Left ventricle myocardium superior (tissue), 1 donor: ENCODE measurements around the gene TRIM33. TPM values are rescaled to one million over a fixed set of nuclear protein-coding genes. Genes with fewer than 3 reads are reported as not detected.
"Not testable (repeated sequence)": the region's sequence is repeated elsewhere in the genome, so short reads cannot be mapped to it uniquely, and the experiment has no call there.

ENCODE experiments used
- ATAC-seq: fragments of 200-7000 bp; cut with Tn5 transposase; one replicate; pipeline ENCODE4 v1.9.1; 2020; ENCODE audit warnings: mild to moderate bottlenecking, moderate library complexity
- DNase-seq: peaks from one replicate; pipeline ENCODE4 v3.0.0-alpha.2; 2020
- intact Hi-C: fragments of 100-400 bp; cut with micrococcal nuclease; formaldehyde crosslinking; loops from one replicate; pipeline ENCODE4 v1.11.0; 2022
- total RNA-seq: library from RNA; stranded (reverse); fragmentation: NEBNext Ultra II Directional; extraction: Animal tissue kit (Norgen Biotek cat#: 25700); gene quantifications from one replicate; pipeline ENCODE4 v1.2.1, GENCODE V29; 2021
- donor health status: DM: no; HTN: yes; CAD: no; lungs with severe emphysema.

TRIM33 gene
- total RNA-seq, 1 donor from 2014 or later: 17.9 TPM

DNA sequence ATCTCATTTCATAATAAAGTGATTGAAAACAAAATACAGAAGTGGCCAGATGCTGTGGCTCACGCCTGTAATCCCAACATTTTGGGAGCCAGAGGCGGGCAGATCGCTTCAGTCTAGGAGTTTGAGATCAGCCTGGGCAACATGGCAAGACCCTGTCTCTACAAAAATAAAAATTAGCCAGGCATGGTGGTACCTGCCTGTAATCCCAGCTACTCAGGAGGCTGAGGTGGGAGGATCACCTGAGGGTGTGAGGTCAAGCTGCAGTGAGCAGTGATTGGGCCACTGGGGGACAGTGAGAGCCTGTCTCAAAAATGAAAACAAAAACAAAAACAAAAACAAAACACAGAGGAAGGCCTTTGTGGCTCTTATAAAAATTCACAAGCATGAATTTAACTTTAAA, 38.6 kb downstream of the TRIM33 start:
- intact Hi-C loops: no loop called here
- DNase-seq: no peak
- ATAC-seq: no peak

DNA sequence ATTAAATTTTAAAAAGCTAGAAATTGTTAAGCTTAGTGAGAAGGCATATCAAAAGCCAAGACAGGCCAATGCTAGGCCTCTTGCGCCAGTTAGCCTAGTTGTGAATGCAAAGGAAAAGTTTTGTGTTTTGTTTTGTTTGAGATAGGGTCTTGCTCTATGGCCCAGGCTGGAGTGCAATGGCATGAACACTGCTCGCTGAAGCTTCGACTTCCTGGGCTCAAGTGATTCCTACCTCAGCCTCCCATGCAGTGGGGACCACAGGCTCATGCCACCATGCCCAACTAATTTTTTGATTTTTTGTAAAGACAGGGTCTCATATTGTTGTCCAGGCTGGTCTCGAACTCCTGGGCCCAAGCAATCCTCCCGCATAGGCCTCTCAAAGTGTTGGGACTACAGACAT, 40.3 kb downstream of the TRIM33 start:
- intact Hi-C loops: no loop called here
- DNase-seq (no peak), ATAC-seq (no peak)

DNA sequence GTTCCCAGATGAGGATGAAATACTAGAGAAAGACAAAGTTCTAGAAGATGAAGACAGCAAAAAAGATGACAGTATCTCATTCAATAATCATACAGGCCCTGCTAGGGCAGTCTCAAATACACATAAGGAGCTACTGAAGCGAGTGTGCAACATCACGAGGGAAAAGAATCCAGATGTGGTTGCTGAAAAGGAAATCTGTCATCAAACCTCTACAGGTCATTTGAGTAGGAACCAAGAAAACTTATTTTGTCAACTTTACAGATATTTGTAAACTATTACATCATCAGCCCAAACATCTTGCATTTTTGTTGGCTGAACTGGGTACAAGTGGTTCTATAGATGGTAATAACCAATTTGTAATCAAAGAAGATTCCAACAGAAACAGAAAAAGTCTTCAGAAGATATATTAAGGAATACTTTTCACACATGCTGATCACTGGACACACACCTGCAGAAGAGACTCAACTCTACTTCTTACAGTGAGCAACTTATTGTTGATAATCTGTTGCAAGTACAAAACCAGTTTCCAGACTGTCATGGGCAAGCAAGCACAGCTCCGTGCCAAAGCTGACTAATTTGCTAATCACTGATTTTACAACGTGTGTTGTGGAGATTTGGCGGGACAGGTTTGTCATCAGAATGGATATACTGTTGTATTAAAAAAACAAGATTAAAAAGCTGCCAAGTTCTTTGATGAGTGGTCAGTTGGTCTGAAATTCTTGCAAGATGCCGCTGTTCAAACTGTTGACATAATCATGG, 42.1 kb downstream of the TRIM33 start:
- DNase-seq (no peak), ATAC-seq (no peak)
- intact Hi-C loops: no loop called here

DNA sequence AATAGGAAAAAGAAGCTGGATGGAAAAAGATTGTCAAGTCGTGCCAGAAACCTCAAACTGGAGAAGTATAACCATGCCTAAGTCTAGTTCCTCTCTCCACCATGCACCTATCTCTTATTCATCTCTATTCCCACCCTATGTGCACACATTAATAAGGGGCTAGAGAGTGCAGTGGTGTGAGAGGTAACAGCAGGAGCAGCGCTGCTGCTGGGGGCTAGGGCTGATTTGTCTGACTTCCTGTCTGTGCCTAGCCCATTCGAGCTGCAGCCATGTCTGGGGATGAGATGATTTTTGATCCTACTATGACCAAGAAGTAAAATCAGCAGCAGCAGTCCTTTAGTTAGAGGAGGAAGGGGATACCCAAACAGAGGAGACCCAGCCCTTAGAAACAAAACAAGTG, 43.0 kb downstream of the TRIM33 start:
- ATAC-seq: no peak
- no peak for DNase-seq
- intact Hi-C loops: no loop called here

DNA sequence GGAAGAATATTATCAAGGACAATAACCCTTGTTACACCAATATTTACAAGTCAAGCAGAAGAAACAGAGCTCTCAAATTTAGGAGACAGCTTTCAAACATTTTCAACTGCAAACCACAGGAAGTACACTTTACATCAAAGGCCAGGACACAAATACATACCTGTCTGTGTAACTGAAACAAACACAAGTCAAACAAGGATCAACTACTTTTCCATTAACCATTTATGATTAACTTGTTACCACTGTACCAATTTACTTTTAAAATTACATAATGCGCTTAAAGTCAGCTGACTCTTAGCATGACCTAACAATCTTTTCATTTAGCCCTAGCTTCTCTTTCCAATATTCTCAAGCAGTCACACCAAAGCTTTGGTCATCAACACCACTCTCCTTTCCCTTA, 43.5 kb downstream of the TRIM33 start:
- ATAC-seq: no peak
- intact Hi-C loops: no loop called here
- no peak for DNase-seq

DNA sequence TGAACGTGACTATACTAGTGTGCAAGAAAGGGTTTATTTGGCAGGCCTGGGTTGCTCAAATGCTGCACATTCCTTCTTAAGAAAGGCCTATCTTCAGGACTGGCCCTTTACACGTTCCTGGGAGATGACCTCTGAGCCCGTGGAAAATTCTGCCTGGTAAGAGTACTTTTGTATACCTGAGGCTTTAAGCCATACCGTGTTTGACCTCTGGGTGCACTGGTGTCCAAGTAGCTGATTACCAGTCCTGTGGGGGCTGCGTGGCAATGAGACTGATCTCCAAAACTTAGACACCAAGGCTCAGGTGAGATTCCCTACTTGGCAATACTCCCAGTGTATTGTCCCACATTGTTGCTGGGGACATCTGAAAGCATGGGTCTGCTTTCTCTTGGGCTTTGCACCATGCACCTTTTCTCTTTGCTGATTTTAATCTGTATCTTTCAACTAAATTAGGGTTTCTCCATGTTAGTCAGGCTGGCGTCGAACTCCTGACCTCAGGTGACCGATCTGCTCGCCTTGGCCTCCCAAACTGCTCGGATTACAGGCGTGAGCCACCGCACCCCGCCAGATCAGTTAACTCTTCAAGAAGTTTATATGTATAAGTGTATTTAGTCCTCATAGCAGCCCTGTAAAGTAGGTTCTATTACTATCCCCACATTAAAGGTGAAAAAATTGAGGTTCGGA, 44.5 kb downstream of the TRIM33 start:
- no peak for DNase-seq
- ATAC-seq: no peak
- intact Hi-C loops: no loop called here

DNA sequence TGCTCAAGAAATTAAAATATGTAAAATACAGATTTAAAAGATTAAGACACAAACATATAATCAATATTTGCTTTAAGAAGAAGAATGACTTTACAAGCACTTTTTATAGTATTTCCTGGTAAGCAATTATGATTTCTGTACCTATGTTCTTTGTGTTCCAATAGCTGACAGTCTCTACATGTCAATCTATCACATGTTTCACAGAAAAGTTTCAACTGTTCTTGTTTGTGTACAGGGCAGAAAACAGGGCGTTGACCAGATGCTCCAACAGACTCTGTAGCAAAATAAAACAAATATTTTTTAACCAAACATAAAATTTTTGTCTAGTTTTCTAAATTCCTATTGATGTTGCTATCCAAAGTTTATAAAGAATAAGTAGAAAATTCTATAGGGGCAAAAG, 48.0 kb downstream of the TRIM33 start:
- DNase-seq (no peak), ATAC-seq (no peak)
- intact Hi-C loops: no loop called here

DNA sequence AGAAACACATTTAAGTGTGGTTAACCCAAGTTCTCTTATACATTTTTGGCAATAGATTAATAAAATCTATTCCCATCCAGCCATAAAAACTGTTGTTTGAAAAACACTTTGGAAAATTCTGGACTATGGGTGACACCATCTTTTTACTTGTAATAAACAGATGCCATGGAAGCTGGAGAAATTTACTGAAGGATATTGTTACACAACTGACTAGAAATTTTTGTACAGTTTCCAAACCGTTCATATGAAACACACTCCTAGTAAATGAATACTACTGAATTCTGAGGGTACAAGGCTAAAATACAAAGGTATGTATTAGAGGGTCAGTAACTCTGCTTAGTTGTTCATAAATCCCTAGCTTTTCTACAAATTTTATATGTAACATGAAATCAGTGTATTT, 48.7 kb downstream of the TRIM33 start:
- no peak for DNase-seq
- ATAC-seq: no peak
- intact Hi-C loops: no loop called here

DNA sequence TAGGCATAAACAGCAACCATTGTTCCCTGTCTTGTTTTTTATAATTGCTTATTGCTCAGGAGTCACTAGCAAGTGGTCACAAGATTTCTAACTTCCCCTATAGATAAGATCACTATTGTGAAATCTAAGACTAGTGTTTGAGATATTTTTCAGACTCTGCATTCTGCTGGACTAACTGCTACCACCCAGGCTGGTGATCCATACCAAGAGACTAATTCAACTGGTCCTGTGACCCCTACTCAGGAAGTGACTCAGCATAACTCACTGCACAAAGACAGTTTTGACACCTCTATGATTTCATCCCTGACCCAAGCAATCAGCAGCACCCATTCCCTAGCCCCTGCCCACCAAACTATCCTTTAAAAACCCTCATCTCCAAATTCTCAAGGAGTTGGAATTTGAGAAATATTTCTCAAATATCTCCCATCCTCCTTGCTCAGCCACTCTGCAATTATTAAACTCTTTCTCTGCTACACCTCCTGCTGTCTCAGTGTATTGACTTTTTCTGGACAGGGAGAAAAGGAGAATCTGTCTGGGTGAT, 52.7 kb downstream of the TRIM33 start:
- intact Hi-C loops: no loop called here
- no peak for ATAC-seq
- no peak for DNase-seq

DNA sequence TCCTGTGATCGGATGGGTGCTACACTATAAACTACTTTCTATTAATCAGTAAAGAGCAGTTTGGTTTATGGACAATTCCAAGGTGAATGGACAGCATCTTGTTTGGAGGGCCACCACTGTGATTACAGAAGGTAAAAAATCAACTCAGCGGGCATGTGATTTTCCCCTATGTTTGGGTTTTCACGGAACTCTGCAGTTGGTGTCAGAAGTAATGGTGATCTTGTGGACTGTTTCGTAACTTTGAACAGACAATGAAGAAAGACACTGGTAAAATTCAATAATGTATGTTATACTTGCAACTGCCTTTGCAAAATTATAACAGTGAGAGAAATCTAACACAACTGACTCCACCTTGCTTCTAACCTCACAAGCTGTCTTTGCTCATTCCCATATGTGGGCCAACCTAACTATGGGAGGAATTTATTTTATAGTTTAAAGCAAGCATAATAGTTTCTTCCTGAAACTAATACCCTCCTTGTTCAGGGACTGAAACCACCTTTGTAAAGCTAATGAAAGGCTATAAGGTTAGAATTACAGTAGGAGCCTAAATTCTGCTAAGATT, 53.2 kb downstream of the TRIM33 start:
- intact Hi-C loops: no loop called here
- ATAC-seq: no peak
- no peak for DNase-seq

DNA sequence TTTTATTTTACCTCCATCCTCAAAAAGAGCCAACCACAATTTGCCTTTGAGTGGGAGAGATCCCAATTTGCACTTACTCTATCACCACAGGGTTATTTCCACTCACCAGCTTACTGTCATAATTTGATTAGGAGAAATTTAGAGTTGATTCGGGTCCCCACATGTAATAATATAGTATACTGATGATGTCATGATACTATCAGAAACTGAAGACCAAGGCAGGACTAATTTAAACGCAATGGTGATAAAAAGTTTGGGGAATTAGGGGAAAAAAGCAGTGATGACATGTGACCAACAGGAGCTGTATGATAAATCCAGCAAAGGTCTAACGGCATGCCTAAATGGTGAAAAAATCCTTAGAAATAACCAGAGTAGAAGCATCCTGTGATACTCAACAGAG, 54.4 kb downstream of the TRIM33 start:
- intact Hi-C loops: no loop called here
- DNase-seq (no peak), ATAC-seq (no peak)

DNA sequence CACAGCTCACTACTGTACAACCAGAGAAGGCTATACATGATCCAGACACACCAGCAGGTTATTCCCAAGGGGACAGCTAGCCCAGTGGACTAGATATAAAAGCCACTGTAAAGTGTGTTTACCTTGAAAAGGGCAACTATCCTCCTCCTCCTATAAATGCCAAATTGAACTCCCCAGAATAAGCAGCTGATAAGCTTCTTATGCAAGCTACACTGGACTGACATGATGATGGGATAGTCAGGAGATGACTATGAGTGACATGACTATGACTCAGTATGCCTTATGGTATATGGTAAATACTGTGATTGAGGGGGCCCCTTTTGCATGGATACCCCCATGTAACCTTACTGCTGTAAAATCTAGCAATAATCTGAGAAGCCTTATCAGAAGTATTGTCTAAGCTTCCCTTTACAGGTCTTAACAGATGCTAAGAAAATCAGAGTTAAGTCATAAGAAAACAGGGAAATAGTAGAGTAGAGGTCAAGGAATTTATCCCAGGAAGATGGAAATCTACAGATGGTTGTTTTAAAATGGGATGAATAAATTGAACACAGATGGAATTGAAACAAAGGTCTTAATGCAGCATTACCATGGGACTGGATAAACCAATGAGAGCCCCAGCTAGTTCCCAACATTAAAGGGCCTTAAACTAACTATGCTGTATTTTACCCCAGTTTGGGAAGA, 55.8 kb downstream of the TRIM33 start:
- intact Hi-C loops: no loop called here
- ATAC-seq: no peak
- DNase-seq: no peak

DNA sequence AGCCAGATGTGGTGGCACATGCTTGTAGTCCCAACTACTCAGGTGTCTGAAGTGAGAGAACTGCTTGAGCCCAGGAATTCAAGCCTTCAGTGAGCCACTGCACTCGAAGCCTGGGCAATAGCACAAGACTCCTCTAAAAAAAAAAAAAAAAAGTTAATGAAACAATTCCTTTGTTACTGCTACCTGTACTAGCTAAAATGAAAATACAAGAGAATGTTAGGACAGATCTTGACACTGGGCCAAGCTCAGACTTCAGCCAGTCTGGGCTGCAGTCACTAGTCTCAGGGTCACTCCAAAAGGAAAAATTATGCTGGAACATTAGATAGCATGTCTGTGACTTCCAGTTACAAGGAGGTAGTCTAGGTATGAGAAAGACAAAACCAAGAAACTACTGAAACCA, 56.5 kb downstream of the TRIM33 start:
- intact Hi-C loops: no loop called here
- ATAC-seq: peak; percentile 40
- DNase-seq: no peak

DNA sequence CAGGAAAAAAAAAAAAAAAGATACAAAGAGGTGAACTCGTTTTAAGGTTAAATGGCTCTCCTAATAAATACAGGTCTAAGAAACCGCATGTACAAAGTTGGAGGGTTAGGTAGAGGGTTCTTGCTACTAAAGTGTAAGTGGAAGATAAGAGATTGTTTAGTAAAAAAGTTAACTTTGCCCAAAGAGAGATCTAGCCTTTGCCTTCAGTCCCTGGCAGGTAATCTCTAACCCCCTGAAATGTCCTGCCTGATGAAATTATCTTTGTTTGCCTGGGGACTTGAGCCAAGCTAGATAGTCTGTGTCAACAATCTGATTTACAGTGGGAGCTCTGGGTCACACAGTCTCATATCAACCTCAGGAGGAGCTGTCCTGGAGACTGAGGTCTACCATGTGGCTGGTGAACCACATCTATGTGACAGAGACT, 57.6 kb downstream of the TRIM33 start:
- intact Hi-C loops: no loop called here
- DNase-seq (no peak), ATAC-seq (no peak)

DNA sequence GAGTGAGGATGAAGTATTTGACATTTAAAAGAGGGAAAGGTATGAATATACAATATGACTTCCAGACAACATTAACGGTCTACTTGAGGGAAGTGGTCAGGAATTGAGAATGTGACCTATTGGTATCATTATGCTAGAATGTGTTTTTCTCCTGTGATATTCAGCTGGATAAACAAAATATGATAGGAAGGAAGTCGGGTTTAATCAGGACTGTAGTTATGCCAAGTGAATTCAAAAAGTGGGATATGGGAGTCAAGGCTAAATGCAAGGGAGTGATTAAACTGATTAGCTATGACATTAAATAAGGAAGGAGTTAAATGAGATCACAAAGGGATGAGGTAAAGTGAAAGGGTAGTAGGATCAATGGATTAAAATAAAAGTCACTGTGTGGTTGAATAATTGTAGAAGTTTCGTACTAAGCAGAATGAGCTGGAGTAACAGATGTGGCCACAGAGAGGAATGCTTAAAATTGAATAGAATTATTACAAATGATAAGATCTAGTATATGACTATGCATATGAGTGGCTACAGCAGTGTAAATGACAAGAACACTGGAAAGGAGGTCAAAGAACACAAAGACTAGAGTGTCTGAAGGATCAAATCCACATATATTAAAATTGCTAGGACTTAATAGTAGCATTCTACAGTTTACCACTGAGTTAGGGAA, 62.5 kb downstream of the TRIM33 start:
- intact Hi-C loops: no loop called here
- no peak for DNase-seq
- no peak for ATAC-seq

DNA sequence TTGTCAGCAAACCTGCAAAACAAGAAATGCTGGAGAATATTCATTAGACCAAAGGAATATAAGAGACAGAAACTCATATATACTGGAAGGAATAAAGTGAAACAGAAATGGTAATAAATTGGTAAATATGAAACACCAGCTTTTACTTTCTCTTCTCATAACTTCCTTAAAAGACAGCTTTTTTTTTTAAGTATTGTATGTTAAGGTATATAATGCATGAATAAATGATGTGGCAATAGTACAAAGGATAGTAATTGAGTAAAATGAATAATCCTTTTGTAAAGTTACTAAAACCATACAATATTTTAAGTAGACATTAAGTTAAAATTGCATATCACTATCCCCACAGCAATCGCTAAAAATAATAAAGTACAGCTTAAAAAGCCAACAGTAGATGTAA, 64.8 kb downstream of the TRIM33 start:
- intact Hi-C loops: no loop called here
- ATAC-seq (no peak), DNase-seq (no peak)

DNA sequence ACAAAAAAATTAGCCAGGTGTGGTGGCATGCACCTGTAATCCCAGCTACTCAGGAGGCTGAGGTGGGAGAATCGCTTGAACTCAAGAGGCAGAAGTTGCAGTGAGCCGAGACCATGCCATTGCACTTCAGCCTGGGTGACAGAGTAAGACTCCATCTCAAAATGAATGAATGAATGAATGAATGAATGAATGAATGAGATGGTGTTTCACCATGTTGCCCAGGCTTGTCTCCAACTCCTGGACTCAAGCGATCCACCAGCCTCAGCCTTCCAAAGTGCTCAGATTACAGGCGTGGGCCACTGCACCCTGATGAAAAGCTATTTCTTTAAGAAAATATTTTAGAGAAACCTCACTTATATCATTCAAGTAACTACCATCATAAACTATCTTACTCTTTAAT, 67.8 kb downstream of the TRIM33 start:
- ATAC-seq, intact Hi-C loops, DNase-seq: not testable (repeated sequence)

DNA sequence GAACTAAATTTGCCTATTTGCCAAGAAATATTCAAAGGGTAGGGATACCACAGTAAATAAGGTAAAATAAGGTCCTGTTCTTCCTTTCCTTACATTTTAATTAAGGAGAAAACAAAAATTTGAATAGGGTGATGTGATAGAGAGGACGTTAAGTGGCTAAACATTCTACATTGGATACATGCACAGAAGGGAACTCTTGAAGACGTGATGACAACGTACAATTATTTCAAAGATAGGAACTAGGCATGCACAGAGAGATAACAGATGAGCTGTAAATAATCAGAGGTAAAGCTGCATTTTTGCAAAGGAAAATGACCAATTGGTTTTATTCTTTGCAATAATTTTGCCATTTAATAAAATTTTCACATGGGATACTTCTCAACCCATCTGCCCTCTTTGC, 69.7 kb downstream of the TRIM33 start:
- intact Hi-C loops: no loop called here
- DNase-seq (no peak), ATAC-seq (no peak)

DNA sequence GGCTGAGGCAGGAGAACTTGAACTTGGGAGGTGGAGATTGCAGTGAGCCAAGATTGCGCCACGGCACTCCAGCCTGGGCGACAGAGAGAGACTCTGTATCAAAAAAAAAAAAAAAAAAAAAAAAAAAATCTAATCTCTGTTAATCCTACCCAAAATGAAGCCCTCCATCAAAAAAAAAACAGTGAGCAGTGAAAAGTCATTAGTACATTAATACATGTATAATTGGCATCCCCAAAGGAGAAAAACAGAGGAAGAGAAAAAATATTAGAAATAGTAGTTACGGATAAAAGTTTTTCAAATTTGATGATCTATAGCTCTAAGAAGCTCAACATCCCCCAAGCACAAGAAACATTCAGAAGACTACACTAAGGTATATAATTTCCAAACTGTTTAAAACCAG, 71.6 kb downstream of the TRIM33 start:
- ATAC-seq (no peak), DNase-seq (no peak)
- intact Hi-C loops: no loop called here

DNA sequence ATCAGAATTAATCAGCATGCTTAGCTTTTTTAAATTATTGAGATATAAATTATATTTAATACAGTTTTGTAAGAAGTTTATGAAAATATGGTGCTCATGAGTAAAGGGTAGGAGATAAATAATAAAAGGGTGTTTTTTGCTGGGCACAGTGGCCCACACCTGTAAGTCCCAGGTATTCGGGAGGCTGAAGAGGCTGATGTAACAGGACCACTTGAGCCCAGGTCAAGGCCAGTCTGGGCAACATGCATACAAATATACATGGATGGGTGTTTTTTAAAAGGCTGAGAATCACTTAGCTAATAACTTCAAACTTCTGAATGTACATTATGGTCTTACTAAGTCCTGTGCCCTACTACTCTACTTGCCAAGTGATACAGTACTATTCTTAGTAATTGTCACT, 73.2 kb downstream of the TRIM33 start:
- intact Hi-C loops: no loop called here
- DNase-seq (no peak), ATAC-seq (no peak)
